SKM-1 (cell line): ENCODE data around the gene CCT2.

Experiments used
- DNase-seq: peaks from one replicate; lab custom pipeline; 2025; ENCODE audit not compliant: unreplicated experiment; lab: John Stamatoyannopoulos, UW

The CCT2 gene

DNA sequence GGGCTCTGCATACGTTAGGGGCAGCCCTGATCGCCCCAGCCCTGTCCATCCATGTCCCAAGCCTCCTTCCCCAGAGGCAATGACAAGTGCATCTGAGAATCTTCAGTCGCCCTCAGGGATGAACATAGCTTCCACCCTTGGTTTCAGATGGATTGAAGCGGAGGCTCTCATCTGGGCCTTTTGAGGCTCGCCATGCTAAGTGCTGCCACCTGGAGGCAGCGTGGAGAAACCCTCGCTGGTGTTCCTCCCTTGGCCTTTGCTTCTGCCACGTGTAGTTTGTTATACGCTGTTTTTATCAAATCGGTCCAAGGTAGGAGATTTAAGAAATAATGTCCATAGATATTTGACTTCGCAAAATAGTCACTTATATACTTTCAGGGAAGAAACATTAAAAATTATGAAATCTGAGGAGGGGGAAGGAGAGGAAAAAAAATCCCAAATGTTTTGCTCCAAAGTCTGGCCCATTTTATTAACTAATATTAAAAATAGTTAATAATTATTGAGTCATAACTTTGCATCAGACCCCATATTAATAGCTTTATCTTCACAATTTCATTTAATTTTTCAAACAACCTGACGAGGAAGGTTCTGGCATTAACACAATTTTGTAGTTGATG is 54.2 kb downstream of the CCT2 start:
- no peak for DNase-seq

- no peak for DNase-seq
These were observed 56.3 kb downstream of the CCT2 start for GRCh38 chr12:69641546-69641945.

DNA sequence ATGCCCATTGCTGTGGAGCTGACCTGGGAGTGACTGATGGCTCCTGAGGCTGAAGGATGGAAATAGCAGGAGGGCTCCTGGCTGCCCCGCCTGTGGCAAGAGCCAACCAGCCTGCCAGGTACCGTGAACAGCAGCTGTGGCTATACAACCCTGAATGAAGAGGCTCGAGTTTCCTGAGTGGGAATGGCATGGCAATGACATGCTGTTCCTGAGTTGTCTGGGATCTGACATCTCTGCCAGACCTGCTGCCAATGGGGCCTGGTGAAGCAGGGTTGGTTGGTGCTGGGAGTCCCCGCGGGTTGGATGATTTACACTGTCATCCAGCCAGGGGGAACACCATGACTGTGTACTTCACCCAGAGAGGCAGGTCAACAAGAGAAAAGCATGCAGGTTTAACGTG is 57.3 kb downstream of the CCT2 start:
- DNase-seq = no peak

DNA sequence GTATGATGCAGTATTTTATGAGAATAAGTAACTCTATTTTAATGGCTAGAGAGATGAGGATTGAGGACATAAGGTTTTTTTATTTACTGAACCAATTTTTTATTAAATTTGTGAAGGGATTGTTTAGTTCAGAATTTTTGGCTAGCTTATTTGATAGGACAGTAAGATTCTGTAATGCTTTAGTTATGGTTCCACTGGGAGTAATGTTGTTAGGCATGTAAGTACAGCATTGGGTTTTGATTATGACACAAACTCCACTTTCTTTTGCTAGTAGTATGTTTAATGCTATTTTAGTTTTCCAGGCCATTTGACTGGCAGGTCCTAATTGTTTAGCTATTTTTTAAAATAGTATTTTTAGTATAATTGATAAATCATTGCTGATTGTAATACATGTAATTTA is 59.3 kb downstream of the CCT2 start:
- no peak for DNase-seq

GRCh38 chr12:69645031-69645430 is 59.8 kb downstream of the CCT2 start:
- no peak for DNase-seq

- DNase-seq = no peak
These were observed 61.9 kb downstream of the CCT2 start for GRCh38 chr12:69647178-69647577.

DNA sequence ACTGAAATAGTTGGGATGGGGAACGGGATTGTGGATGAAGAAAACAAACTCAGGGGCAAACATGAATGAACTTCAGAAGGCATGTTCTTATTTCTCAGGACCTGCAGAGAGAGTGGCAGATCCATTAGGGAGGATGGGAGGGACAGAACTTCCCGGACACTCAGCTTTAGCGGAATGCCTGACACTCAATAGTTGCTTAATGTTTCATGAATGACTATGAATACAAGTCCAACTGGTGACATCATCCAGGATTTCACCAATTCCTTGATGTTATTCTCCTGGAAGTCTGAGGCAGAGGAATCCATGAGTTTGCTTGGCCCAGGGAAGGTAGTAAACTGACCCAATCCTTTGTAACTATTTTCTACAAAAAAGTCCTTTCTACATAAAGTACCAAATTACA is 63.2 kb downstream of the CCT2 start:
- no peak for DNase-seq

GRCh38 chr12:69649529-69649928 is 64.3 kb downstream of the CCT2 start:
- no peak for DNase-seq
